OCI-LY1 (cell line): ENCODE data around the gene NELFA.

Experiments
- H2AFZ ChIP-seq: fragments of 200-600 bp; sonication (generic), shearing (Covaris generic); 2 replicates; pipeline ENCODE4 v1.6.0; 2014; ENCODE audit warnings: antibody characterized with exemption, mild to moderate bottlenecking, low read length
- H3F3A ChIP-seq: fragments of 200-600 bp; sonication (generic), shearing (Covaris generic); 2 replicates; pipeline ENCODE4 v1.6.0; 2014; ENCODE audit warnings: mild to moderate bottlenecking, antibody characterized with exemption, low read length, moderate library complexity; ENCODE audit not compliant: insufficient read depth
- H3K27ac ChIP-seq: fragments of 200-600 bp; sonication (generic); 2 replicates; pipeline ENCODE4 v1.5.1; 2014; ENCODE audit warnings: low read length, mixed run types, mild to moderate bottlenecking, low read depth; ENCODE audit not compliant: poor library complexity, severe bottlenecking
- H3K27me3 ChIP-seq: fragments of 200-600 bp; sonication (generic); 2 replicates; pipeline ENCODE4 v1.6.0; 2014; ENCODE audit warnings: antibody characterized with exemption, mild to moderate bottlenecking, low read length, moderate library complexity; ENCODE audit not compliant: insufficient read depth
- H3K36me3 ChIP-seq: fragments of 200-600 bp; sonication (generic); 2 replicates; pipeline ENCODE4 v1.6.1; 2014; ENCODE audit warnings: mild to moderate bottlenecking, antibody characterized with exemption, low read length, moderate library complexity, mixed read lengths; ENCODE audit not compliant: insufficient read depth
- H3K4me1 ChIP-seq: fragments of 200-600 bp; sonication (generic); 2 replicates; pipeline ENCODE4 v1.5.1; 2014; ENCODE audit warnings: mild to moderate bottlenecking, low read length, moderate library complexity; ENCODE audit not compliant: insufficient read depth, severe bottlenecking
- H3K4me2 ChIP-seq: fragments of 200-600 bp; sonication (generic), shearing (Covaris generic); 2 replicates; pipeline ENCODE4 v1.6.1; 2014; ENCODE audit warnings: low read length
- H3K4me3 ChIP-seq: fragments of 200-600 bp; sonication (generic); 2 replicates; pipeline ENCODE4 v1.5.1; 2014; ENCODE audit warnings: low read length, low read depth, mild to moderate bottlenecking, mixed read lengths; ENCODE audit not compliant: poor library complexity, severe bottlenecking
- H3K79me2 ChIP-seq: fragments of 200-600 bp; shearing (Covaris generic); 2 replicates; pipeline ENCODE4 v1.6.1; 2016; ENCODE audit warnings: mixed run types, low read length, mixed read lengths; ENCODE audit not compliant: insufficient read depth
- H3K9ac ChIP-seq: fragments of 200-600 bp; sonication (generic), shearing (Covaris generic); 2 replicates; pipeline ENCODE4 v1.6.1; 2014; ENCODE audit warnings: mild to moderate bottlenecking, low read length, mixed read lengths
- H3K9me2 ChIP-seq: fragments of 200-600 bp; sonication (generic), shearing (Covaris generic); 2 replicates; pipeline ENCODE4 v1.6.1; 2014; ENCODE audit warnings: low read depth, mild to moderate bottlenecking, low read length, mixed read lengths
- H3K9me3 ChIP-seq: fragments of 200-600 bp; shearing (Covaris generic); 2 replicates; pipeline ENCODE4 v1.6.1; 2014; ENCODE audit warnings: low read length, mixed read lengths
- H4K20me1 ChIP-seq: fragments of 200-600 bp; sonication (generic), shearing (Covaris generic); 2 replicates; pipeline ENCODE4 v1.6.0; 2016; ENCODE audit warnings: mild to moderate bottlenecking, low read length; ENCODE audit not compliant: insufficient read depth
- CTCF ChIP-seq: fragments of 200-600 bp; sonication (generic), shearing (Covaris generic); IDR thresholded peaks from 2 replicates; pipeline ENCODE4 v1.5.1; 2017; ENCODE audit warnings: mild to moderate bottlenecking, antibody characterized with exemption, low read length, moderate library complexity, mixed read lengths
- EZH2 ChIP-seq: fragments of 200-600 bp; sonication (generic), shearing (Covaris generic); IDR thresholded peaks from 2 replicates; pipeline ENCODE4 v1.8.0; 2017; ENCODE audit warnings: borderline replicate concordance, mixed run types, mild to moderate bottlenecking, antibody characterized with exemption, low read length, moderate library complexity, mixed read lengths

The NELFA gene

DNA sequence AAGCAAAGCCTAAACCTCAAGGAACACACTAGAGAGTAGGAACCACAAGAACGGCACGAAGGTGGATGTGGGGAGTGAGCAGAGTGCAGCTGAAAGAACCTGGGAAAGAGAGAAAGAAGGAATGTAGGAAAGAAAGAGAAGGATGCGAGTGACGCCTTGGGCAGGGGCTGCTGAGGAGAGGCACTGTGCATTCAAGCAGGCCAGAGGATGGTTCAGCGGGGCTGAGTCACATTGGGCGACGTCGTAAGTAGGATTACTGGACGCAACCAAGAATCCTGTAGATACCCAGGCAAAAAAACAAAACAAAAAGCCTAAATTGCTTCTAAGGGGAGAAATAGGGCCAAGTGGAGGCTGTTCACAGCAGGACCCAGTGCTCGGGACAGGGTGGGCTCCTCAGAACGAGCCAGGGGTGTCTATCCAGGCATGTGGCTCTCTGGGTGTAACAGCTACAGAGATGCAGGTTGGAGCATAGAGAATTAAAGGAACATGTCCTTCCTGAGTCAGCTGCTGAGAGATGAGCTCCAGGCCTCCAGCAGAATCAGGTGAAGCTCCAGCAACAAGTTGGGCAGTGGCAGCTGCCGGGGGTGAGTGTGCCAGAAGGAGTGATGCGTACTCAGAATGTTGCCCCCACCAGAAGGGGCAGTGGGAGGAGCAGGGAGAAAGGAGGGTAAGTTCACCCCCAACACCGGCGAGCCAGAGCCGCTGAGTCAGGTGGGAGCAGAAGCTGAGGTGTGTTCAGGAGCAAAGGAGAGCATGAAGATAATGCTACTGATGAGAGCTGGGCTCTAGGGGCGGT is 38.6 kb downstream of the NELFA start:
- Histone ChIP-seq H3K4me2 (no peak overlapping the region), H3K4me3 (no peak overlapping the region), H3K9me2 (no peaks in the 10 kb centered on the region), H3K9ac (no peak overlapping the region), H3F3A (no peaks in the 10 kb centered on the region), H3K27ac (no peak overlapping the region), H3K27me3 (no peaks in the 10 kb centered on the region), H3K79me2 (no peaks in the 10 kb centered on the region), H2AFZ (no peak overlapping the region), H3K4me1 (no peaks in the 10 kb centered on the region), H3K36me3 (peaks cover 62% of the 10 kb centered on the region), H4K20me1 (no peaks in the 10 kb centered on the region), H3K9me3 (no peaks in the 10 kb centered on the region)
- TF ChIP-seq EZH2 = no peak
- no peak for TF ChIP-seq CTCF

- no peaks in the 10 kb centered on the region for H3K4me1 ChIP-seq
- no peak overlapping the region for H3K4me3 ChIP-seq
- TF ChIP-seq EZH2 (no peak), CTCF (no peak)
- H3K27me3 ChIP-seq = no peaks in the 10 kb centered on the region
- no peaks in the 10 kb centered on the region for H3K79me2 ChIP-seq
- no peak overlapping the region for H2AFZ ChIP-seq
- no peak overlapping the region for H3K9ac ChIP-seq
- H3K9me3 ChIP-seq = no peaks in the 10 kb centered on the region
- peaks cover 62% of the 10 kb centered on the region for H3K36me3 ChIP-seq
- H3K4me2 ChIP-seq = no peak overlapping the region
- H3F3A ChIP-seq = no peaks in the 10 kb centered on the region
- H4K20me1 ChIP-seq = no peaks in the 10 kb centered on the region
- H3K9me2 ChIP-seq = no peaks in the 10 kb centered on the region
- no peak overlapping the region for H3K27ac ChIP-seq
Observed at GRCh38 chr4:1968686-1969295, 40.0 kb downstream of the NELFA start.

DNA sequence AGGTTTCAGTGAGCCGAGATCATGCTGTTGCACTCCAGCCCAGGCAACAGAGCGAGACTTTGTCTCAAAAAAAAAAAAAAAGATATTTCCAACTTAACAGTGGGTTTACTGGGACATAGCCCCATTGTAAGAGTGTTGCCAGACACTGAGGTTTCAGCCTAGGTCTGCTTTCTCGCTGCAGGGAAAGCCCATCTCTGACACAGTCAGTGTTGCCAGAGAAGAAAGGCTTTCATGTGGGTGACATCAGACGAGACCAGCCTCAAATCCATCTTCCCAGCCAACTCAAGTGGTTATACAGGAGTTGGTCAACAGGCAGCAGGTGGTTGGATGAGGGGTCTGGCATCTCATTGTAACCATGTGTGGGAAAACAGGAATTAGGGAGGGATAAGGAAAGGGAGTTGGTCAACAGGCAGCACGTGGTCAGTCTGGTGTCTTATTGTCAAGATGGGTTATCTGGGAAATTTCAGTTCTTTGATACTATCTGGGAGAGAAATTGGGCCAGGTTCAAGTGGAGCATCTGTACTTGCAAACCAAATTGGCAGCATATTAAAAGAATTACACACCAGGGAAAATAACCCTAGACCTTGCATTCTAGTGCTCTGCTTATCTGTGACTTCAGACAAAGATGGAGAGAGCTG is 41.1 kb downstream of the NELFA start:
- no peak overlapping the region for H2AFZ ChIP-seq
- TF ChIP-seq EZH2 (no peak), CTCF (no peak)
- H3K9me3 ChIP-seq = no peaks in the 10 kb centered on the region
- no peaks in the 10 kb centered on the region for H3K79me2 ChIP-seq
- H3K9me2 ChIP-seq = no peaks in the 10 kb centered on the region
- H3K36me3 ChIP-seq = peaks cover 67% of the 10 kb centered on the region
- no peaks in the 10 kb centered on the region for H3K4me1 ChIP-seq
- H3K27ac ChIP-seq = no peak overlapping the region
- no peak overlapping the region for H3K4me3 ChIP-seq
- no peak overlapping the region for H3K9ac ChIP-seq
- no peak overlapping the region for H3K4me2 ChIP-seq
- H4K20me1 ChIP-seq = no peaks in the 10 kb centered on the region
- no peaks in the 10 kb centered on the region for H3K27me3 ChIP-seq
- H3F3A ChIP-seq = no peaks in the 10 kb centered on the region
